ENCODE measurements around the gene CNTN6.

CNTN6 gene

DNA sequence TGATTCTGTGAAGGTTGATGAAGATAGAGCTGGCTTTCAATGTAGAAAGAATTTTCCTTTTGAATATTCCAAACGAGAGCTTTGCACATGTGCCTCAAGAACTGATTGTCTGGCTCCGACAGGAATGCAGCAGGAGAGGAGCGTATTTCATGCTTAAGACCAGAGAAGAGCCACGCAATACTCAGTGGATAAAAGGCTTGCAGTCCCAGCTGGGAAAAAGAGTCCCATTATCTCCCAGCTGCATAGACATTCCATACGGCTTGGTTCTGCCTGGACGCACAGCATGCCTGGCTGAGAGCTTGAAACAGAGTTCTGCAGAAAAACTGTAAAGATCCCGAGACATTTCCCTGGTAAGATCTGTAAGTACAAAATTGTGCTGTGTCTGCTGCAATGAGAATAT lies at the start of gene CNTN6:
Gene CNTN6 (plus strand): TSS at position 254 of the 400 bp plus-strand sequence. CDS start 54,985 bp downstream, outside the sequence.
- no peak for DNase-seq

DNA sequence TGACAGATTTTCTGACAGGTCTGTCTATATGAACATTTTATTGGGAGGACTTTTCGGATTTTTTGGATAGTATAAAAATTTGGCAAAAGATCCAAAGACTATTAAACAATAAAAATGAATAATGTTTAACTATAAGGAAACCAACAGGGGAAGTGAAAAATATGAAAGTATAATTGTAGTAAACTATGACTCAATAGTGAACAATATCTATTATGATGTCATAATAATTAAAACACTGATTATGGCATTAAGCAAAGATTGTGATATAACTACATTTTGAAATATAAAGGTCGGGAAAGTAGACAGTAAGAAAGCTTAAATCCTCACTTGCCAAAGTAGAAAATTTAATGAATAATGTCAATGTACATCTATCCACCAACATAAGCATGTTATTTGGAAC lies 44.3 kb upstream of the CNTN6 start:
- DNase-seq = no peak

DNA sequence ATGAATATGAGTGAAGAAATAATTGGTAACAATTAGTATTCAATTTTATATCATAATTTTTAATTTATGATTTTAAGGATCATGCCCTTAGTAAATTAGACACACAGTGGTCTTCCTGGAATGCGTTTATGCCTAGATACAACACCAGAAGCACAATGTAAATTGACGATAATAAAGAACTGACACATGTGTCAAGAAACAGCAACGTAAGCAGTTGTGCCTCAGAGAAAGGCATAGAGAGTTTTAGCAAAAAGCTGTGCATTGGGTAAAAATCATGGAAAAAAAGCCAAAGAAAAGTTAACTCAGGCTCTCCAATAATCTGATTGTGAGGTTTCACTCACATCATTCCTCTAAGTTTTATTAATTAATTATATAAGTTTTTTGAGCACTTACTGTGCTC lies 37.0 kb upstream of the CNTN6 start:
- DNase-seq = no peak

DNA sequence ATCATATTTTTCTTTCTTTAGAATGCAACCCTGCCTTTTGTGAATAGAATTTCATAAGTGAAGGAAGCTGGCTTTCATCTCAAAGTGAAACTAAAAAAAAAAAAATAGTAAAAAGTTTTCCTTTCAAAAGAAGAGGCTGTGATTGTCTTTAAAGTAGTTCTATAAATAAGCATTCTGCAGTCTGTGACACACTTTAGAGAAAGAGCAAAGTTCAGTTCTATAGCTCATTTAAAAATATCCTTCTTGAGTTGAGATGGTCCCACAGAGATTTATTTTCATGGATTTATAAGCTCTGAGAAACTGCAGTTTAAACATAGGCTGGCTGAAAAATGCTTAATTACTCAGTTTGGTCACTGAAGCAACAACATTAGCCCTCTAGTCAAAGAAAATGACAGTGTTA lies 36.1 kb upstream of the CNTN6 start:
- no peak for DNase-seq

DNA sequence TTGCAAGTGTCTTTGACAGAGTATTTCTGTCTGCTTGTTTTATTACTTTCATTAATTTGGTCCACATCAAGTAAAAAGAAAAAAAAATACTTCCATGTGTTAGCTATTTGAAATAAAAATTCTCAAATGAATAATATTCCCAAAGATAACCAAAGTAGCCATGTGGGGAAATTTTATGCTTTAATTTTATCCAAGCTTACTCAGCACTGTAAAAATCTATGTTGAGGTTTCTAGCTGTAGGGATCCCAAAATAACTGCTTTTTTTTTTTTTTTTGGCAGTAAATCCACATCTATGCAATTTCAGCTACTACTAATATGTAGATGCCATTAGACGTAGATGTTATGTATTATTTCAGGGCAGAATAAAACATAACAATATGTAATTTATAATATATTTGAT lies 35.4 kb upstream of the CNTN6 start:
- DNase-seq = no peak

DNA sequence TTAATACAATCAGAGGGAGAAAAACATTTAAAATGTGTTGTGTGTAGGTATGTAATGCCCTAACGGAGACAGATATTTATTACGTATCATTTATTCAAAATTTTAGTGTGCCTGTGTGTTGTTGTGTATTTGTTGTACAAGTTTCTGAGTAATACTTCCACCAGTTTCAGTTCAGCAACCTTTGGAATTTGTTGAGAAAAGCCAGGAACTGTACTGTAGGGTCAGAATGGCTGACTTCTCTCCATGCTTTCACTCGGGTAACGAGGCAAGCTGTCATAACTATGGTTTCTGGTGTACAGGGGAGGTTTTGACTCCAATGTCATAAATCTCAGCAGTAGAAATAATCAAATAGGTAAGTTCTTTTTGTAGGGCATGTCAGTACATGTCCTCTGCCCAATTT lies 23.8 kb upstream of the CNTN6 start:
- DNase-seq = no peak

DNA sequence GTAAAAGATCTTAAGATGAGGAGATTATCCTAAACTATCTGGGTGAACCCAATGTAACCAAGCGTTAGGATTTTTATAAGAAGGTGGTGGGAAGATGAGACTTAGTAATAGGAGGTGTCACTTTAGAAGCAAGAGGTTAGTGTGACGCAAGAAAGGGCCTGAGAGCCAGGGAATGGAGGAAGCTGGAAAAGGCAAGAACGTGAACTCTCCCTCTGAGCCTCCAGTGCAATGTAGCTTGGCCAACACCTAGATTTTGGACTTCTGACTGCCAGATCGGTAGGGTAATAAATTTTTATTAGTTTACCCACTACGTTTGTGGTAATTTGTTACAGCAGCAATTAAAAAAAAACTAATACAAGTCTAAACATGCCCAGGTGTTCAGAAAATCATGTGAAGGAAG lies 20.8 kb upstream of the CNTN6 start:
- no peak for DNase-seq

DNA sequence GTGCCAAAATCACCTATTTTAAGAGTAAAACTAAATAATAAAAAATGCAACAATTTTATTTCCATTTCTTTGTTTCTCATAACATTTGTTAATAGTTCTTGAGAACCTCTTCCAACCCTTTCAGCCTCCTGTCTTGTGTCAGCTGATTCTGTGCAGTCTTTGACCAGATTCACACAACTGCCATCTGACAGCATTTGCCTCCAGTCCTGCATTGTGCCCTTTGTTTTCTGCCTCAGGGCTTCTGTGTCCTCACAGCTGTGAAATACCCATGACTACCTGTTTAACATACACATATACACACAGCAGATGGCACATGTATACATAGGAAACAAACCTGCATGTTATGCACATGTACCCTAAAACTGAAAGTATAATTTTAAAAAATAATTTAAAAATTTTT lies 13.2 kb upstream of the CNTN6 start:
- DNase-seq = no peak

DNA sequence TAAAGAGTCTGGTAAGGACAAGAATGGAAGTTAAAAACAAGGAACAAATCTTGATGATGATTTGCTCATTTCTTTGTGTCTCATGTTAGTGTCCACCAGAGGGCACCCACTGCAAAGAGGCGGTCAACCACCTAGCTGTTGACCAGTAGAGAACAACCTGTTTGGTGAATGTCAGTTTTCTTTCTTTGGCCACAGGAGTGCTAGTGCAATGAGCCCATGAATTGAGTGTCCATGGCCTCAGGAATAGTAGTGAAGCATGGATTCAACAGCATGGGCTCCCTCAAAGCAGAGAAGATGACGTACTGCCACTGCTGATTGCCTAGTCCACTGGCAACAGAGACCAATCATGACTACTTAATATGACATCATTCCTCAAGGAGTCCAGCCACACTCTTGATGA lies 10.7 kb upstream of the CNTN6 start:
- peak; percentile 8 for DNase-seq

DNA sequence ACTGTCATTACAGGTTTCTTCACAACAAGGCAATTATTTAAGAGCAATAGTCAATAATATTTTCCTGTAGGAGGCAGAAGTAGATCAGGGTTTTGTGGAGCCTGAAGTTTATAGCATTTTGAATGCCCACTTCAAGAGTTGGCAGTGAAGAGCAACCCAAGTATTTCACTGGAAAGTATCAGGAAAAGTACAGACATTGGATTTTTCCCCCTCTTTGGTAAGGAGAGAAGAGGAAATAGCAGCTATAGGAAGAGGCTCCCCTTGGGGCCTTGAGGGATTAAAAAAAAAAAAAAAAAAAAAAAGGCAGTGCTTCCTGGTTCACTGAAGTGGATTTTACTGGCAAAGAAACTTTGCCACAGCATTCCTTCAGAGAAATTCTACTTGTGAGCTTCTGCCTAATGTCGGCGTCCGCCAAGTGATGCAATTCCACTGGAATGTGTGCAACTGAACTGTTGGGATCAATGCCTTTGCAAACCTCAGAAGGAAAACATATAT lies 5.7 kb upstream of the CNTN6 start:
- no peak for DNase-seq

DNA sequence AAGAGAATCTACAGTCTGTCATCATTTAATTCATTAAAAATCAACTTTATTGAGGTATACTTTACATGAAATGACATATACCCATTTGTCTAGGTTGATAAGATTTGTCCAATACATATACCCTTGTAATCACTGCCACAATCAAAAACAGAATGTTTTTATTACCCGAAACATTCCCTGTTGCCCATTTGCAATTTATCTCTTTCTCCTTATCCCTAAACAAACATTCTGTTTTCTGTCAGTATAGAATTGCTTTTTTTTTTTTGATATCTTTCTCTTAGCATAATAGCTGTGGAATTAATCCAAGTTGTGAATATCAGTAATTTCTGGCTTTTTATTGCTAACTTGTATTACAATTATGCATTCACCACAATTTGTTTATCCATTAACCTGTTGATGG lies 4.3 kb upstream of the CNTN6 start:
- no peak for DNase-seq

DNA sequence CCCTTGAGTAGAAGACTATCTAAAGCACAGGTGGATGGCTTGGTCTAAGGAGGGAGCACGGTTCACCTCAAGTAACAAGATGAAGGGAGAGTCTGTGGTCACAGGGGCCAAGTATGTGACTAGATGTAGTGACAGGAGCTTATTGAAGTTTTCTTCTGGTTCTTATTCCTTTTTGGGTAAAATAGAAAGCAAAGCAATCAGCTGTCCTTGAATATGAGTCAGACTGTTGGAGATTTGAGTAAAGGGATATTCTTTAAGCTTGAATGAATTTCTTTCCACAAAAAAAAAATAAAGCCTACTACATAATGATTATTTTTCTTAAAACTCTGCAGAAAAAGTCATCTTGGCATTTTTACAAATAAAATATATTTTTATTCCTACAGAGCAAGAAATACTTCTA lies 1.5 kb upstream of the CNTN6 start:
- no peak for DNase-seq

DNA sequence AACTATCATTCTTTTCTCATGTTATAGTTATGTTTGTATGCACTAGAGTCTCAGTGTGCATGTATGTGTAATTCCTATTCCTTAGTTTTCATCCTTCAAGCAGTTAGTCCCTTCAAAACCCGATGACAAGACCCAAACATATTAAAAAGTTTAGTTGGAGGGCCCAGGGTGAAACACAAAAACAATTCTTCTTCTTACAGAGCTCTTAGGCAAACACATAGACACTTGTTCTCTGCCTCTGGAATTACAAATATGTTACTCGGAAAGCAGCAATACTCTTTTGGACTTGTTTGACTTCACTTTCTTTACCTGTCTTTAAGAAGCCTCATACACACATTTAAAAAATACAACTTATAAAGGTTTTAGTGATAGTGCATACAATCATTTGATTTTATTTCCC lies 763 bp upstream of the CNTN6 start:
- DNase-seq = no peak

DNA sequence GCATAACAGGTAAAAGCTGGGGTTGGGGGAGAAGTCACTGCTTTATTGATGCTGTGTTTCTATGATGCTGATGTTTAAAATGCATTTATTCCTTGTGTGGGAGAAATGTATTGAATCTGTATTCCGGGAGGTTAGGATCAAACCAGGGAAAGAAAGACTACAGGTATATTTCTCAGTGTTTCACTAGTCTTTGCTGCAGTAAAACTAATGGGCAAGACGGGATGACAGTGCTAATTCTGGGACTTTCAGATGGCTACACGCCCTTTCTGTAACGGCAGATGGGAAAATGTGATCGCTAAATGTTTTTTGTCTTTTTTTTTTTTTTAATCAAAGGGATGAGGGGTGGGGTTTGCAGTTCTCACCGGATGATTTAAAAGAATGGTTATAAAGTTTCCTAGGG lies 393 bp downstream of the CNTN6 start:
- no peak for DNase-seq

DNA sequence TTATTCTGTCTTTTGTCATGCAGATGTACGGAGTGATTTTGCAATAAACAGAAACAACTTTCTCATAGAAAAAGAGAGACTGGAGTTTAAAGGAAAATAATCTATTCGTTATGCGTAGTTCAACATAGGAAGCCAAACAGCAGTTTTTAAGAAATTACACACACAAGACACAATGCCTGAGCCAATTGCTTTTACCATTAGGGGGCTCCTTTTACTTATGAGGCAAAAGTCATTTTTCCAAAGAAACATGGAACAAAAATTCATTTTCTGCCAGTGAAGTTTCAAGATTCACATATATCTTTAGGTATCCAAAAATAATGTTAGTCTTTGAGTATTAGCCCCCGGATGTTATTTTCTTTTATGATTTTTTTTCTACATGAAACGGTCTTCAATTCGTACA lies 10.7 kb downstream of the CNTN6 start:
- DNase-seq = no peak

DNA sequence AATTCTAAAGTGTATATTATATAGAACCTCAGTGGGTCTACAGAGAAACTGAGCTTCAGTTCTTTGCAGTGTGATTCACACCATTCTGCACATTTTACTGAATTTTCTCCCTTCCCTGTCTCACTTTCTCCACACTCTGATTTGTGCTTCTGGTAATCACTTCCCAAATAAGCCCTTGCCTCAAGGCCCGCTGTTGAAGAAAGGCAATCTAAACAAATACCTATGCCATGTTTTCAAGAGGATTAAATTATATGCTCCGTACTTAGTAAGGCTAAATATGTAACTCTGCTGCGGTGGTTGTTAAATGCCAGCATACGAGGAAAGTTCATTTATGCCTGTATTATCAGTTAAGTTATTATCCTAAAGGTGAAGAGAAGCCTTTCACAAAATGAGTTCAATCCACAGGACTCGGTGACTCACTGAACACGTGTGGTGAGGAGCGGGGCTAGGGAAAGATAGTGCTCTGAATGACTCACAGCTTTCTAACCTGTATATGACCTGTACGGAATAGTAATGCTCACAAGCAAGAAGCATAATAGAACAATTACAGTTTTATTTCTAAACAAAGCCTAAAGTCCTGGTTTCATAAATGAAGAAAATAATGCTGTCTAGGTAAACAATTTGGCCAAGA lies 25.1 kb downstream of the CNTN6 start:
- DNase-seq = no peak

DNA sequence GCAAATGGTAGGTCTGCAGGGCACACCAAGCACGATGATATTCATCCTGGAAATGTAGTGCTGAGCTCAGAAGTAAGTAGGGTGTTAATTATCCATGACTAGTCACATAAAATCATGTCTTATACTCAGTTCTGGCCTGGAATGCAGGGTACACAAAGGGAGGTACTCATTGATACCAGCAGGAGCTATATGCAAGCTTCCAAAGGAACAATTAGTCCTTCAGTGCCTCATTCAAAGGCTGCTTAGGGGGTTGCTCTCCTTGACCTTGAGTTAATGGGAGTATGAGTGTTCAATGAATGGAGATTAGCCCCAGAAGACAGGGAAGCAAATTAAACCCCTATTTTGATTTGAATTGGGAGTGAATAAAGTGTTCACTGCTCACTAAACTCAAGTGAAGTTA lies 38.3 kb downstream of the CNTN6 start:
- DNase-seq = no peak

DNA sequence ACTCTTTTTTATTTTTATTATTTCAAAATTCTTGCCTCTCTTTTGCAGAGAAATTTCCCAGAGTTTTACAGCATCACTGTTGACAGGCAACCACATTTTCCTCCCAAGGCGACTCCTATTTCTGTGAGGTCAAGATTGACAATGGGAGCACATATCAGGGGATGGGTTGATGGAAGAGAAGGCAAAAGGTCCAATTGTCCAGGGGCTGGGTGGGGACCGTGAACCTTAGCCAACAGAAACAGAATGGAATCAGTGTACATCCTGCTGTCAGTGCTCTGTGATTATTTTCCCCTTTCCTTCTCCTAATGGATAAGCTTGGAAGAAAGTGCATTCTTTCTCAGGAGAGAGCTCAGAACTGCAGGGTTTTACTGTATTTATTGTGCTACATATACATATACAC lies 42.4 kb downstream of the CNTN6 start:
- DNase-seq = no peak

DNA sequence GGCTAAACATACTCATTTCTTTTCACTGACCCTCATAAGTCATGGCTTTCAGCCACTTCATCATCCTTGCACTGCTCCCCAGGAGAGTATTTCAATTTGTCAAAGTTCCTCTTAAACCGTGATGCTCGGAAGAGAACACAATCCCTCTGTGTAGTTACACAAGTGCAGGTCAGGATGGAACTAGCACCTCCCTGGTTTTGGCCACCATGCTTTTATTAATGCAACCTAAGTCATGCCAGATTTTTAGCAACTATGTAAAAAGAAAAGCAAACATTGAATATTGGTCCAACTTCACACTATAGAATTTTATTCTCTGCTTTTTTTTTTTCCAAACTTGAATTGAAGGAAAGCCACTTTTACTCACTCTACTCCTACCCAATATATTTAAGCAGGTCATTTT lies 45.2 kb downstream of the CNTN6 start:
- no peak for DNase-seq

DNA sequence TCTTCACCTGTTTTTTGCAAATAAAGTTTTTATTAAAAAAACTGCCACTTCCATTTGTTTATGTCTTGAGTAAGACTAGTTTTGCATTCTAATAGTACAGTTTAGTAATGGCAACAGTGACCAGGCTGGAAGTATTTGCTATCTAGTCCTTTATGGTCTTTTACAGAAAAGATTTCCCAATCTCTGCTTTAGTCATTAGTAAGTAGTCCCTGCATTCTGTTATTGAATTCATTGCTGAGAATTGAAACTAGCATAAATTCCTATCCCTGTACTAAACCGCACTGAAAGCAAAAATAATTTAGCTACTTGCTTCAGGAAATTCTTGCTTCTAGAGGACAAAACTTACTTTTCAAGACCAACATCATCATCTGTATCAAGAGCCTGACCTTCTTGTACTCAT lies 46.2 kb downstream of the CNTN6 start:
- no peak for DNase-seq

DNA sequence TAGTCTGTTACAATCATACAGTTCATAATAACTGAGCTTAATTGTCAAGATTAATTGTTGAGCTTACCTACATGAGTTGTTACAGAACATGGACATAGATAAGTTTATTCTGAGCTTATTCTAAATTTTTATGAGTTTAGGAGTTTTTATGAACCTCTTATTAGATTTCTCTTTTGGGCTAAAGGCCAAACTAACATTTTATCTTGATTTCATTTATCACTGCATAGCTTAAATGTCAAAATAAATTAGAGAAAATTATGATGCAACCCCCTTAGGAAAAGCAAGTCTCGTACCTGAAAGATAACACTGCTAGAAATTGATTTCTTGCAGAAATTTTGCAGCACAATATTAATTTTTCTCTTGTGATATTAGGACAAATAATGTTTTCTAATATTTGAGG lies 54.5 kb downstream of the CNTN6 start:
- no peak for DNase-seq

DNA sequence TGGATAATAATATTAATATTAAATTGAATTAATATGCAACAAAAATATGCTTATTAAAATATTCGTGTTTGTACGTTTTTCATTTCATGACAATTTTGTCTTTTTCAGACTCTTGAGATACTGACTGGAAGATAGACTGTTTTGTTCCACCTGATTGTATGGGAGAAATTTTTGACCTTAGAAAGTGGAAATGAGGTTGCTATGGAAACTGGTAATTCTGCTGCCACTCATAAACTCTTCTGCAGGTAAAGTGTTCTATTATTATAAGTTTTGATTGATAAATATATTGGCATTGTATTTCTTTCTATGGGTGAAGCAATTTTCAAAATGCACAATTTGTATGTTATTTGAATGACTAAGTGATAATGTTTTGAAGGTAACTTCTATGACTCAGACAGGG lies 55.0 kb downstream of the CNTN6 start:
- no peak for DNase-seq

DNA sequence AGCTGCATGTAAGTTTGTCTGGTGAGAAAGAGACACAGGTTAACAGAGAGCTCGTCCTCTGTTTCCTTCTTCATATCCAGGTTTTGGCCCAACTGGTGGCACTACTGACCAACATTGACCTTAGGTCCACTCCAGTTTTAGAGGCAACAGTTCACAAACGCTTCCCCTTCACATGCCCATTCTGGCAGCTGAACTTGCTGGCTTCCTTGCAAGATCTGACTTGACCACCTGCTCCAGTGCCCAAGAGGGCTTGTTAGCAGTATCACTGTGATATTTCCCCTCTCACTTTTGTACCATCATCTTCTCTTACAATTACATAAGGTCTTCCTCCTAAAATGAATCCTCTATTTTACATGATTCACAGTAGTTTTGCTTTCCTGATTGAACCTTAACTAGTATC lies 71.3 kb downstream of the CNTN6 start:
- DNase-seq = no peak

DNA sequence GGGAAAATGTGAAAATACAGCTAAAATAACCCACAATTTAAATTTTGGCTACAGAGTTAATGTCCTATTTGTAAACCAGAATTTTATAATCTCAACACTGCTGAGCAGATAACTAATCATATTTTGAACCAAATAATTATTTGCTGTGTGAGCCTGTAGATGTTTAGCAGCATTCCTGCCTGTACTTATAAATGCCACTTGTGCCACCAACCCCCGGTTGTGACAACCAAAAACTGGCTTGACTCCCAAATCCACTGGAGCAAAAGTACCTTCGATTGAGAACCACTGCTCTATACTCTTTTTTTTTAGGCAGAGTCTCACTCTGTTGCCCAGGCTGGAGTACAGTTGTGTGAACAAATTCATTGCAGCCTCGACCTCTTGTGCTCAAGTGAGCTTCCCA lies 78.5 kb downstream of the CNTN6 start:
- DNase-seq = no peak

DNA sequence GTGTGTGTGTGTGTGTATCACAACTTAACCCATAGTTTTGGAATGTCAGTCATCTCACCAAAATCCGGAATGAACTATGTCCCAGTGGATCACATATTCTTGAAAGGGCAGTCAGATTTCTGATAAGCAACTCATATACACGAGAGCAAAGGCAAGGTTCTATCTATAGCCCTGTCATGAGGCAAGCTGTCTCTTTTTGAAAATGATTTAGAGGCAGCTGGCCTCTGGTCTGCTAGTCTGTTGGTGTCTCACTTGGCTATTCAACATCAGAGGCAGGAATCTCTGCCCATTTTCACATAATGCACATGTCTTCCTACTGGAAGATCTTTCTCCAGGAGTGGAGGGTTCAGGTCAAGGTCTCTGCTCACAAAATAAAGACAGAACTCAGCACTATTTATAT lies 79.8 kb downstream of the CNTN6 start:
- no peak for DNase-seq

DNA sequence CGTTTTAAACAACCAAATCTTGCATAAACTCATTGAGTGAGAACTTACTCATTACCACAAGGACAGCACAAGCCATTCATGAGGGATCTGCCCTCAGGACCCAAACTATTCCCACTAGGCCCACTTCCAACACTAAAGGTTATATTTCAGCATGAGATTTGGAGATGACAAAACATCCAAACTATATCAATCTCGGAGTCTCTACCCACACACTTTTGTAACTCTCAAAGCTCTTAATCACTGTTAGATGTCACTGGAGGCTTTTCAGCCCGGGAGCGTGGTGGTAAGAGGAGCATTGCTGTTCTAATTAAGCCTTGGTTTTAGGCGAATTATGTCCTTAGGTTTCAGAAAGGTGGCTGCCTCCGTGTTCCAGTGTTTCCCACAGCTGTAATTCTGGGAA lies 86.3 kb downstream of the CNTN6 start:
- no peak for DNase-seq

All from stimulated activated CD4-positive, alpha-beta T cell treated with anti-CD3 and anti-CD28 coated beads, Interleukin-15, amount 100 ng/mL, for 24 hours (primary cell).